Stomach (tissue), 9 donors: ENCODE measurements around the gene ARL15. TPM values are rescaled to one million over a fixed set of nuclear protein-coding genes. Genes with fewer than 3 reads are reported as not detected.

Experiments used
- DNase-seq, 2 donors: peaks; one replicate each; pipeline versions ENCODE4 v3.0.0 to v3.0.0-alpha.2; 2013 to 2019
- H3K27ac ChIP-seq, 5 donors: fragments of 200-600 bp in 4 of 5; sonication (generic) in 4 of 5; one replicate each; pipeline ENCODE4 v1.5.1; 2013 to 2019; ENCODE audit warnings: mild to moderate bottlenecking in 1 of 5, moderate library complexity in 1 of 5
- H3K27me3 ChIP-seq, 3 donors: fragments of 200-600 bp; sonication (generic); one replicate each; pipeline ENCODE4 v1.5.1; 2017 to 2019; ENCODE audit warnings: mixed run types in 1 of 3
- H3K36me3 ChIP-seq, 4 donors: fragments of 200-600 bp; sonication (generic); 1 replicate in 3 of 4; 2 replicates in 1 of 4; pipeline ENCODE4 v1.5.1; 2016 to 2019
- H3K4me1 ChIP-seq, 4 donors: fragments of 200-600 bp; sonication (generic); one replicate each; pipeline ENCODE4 v1.5.1; 2016 to 2019
- H3K4me3 ChIP-seq, 4 donors: fragments of 200-600 bp; sonication (generic) in 3 of 4; one replicate each; pipeline ENCODE4 v1.5.1; 2016 to 2019; ENCODE audit warnings: mild to moderate bottlenecking in 1 of 4
- H3K9me3 ChIP-seq, 4 donors: fragments of 200-600 bp; sonication (generic); one replicate each; pipeline ENCODE4 v1.5.1; 2016 to 2019
- EP300 ChIP-seq: sonication (generic); formaldehyde crosslinking; IDR thresholded peaks from one replicate; pipeline ENCODE4 v1.6.1; 2017; ENCODE audit warnings: antibody characterized with exemption
- POLR2A ChIP-seq, 4 donors: fragments of 450-650 bp; IDR thresholded peaks; one replicate each; pipeline ENCODE4 v1.6.1; 2016; ENCODE audit warnings: antibody characterized with exemption in 4 of 4, control low read depth in 2 of 4, mild to moderate bottlenecking in 1 of 4, moderate library complexity in 1 of 4
- POLR2AphosphoS5 ChIP-seq, 3 donors: sonication (generic); formaldehyde crosslinking; IDR thresholded peaks; one replicate each; pipeline ENCODE4 v1.6.1; 2016; ENCODE audit warnings: antibody characterized with exemption in 3 of 3
- WGBS, 5 donors: extraction: QIAGEN DNeasy Blood & Tissue Kit in 3 of 5; methylation state at CpG; one replicate each; pipeline versions ENCODE4 v1.1.5 to v1.1.7; 2013 to 2018; 5-methylcytosine and 5-hydroxymethylcytosine counted together
- intact Hi-C: fragments of 100-400 bp; cut with DNase I; formaldehyde crosslinking; loops from one replicate; pipeline ENCODE4 v1.15.1; 2023; ENCODE audit warnings: low total_unique reads
- polyA plus RNA-seq, 3 donors: library from polyadenylated mRNA; stranded (reverse); fragments of 200-250 nt; gene quantifications; one replicate each; pipeline ENCODE4 v1.2.3, GENCODE V29; 2013
- total RNA-seq, 5 donors: library from RNA; depleted of rRNA; stranded (reverse); fragments of >200 nt; gene quantifications; one replicate each; pipeline versions ENCODE4 v1.1.0 to v1.2.3, GENCODE V29; 2014 to 2016
- TF ChIP-seq, protein P1 (sequence below), 7 experiments: fragments of 450-650 bp in 4 of 7; fragments of 200-600 bp in 3 of 7; sonication (generic) in 3 of 7; IDR thresholded peaks; one replicate each; pipeline ENCODE4 v1.5.1; 2016 to 2019; ENCODE audit warnings: antibody characterized with exemption in 7 of 7, control low read depth in 2 of 7, mild to moderate bottlenecking in 1 of 7
- donor health status: healthy with polysubstance abuse.
- donor health status: Bipolar disorder and iron deficiency.
- donor health status: healthy.

The ARL15 gene
- total and polyA plus RNA-seq, 8 donors, result 1.7 to 72.7 (median 12.6) TPM

DNA sequence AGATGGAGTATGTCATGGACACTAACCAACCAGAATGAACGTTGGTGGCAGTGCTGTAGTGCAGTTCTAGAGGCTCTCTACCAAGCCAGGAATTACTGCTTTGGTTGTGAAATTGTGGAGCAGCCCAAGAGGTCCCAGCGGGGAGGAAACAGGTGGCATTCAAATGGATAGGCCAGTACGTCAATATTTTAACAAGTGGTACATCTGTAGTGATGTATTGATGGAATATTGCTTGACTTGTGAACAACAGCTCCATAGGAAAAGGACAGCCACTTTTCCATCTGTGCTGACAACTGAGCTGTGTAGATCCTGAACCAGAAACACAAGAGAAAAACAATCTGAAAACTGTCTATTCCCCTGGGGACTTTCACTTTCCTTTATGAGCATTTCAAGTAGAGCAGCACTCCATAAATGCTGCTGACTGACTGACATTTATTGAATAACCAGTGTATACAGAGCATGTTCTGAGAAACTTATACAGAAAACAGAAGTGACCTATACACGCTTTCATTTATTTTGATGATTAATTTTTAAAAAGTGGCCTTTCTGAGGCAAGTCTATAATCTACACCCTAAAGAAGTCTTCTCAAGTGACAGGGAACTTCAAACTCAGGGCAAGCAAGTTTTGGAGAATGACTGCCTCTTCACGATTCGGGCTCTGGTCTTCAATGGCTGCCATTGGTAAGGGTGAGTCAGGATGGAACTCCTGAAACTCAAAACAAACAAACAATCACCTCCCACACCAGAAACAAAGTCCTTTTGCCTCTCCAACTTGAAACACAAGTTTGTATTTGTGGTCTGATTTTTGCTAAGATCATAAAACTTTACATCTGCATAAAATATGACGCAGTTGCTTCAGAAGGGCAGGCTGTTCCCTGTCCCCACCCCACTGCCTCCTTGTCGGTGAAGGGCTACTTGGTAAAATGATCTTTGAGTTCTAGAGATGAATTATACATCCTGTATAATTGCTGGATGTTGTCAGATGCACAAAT lies 387.6 kb downstream of the ARL15 start:
- Histone ChIP-seq H3K36me3 (no peaks in the 10 kb centered on the region), H3K4me3 (no peak overlapping the region), H3K27ac (no peak overlapping the region), H3K27me3 (no peaks in the 10 kb centered on the region), H3K4me1 (peaks cover 0 to 7% (median 0%) of the 10 kb centered on the region in 4 donors), H3K9me3 (no peaks in the 10 kb centered on the region)
- no peak for TF ChIP-seq EP300
- TF ChIP-seq, protein P1, sequence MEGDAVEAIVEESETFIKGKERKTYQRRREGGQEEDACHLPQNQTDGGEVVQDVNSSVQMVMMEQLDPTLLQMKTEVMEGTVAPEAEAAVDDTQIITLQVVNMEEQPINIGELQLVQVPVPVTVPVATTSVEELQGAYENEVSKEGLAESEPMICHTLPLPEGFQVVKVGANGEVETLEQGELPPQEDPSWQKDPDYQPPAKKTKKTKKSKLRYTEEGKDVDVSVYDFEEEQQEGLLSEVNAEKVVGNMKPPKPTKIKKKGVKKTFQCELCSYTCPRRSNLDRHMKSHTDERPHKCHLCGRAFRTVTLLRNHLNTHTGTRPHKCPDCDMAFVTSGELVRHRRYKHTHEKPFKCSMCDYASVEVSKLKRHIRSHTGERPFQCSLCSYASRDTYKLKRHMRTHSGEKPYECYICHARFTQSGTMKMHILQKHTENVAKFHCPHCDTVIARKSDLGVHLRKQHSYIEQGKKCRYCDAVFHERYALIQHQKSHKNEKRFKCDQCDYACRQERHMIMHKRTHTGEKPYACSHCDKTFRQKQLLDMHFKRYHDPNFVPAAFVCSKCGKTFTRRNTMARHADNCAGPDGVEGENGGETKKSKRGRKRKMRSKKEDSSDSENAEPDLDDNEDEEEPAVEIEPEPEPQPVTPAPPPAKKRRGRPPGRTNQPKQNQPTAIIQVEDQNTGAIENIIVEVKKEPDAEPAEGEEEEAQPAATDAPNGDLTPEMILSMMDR (IDR thresholded peaks at IDR 0.05), result no peak
- TF ChIP-seq POLR2A (IDR thresholded peaks at IDR 0.05), result no peak
- DNase-seq, result no peak
- 85 to 89% (median 88%) methylated on average over 8 of the region's 8 CpGs for WGBS, 5 donors
- intact Hi-C loops, result no loop called here

DNA sequence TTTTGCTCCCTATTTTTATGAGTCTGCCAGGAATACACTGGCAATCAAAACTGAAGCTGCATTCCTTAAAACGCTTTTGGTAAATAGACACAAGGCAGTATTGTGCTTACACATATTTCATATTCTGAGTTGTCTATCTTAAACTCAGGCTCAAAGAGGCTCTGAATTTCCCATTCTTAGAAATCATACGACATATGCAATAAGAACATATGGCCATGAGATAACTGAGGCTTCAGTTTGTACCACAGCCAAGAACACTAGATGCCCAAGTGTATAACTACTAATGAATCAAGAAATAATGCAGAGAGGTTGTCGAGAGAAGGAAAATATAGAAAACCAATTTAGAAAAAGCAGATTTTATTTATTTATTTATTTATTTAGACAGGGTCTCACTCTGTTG lies 392.5 kb downstream of the ARL15 start:
- WGBS, 5 donors, result 69 to 80% (median 77%) methylated on average over 3 of the region's 3 CpGs
- no peaks in the 10 kb centered on the region for H3K36me3 ChIP-seq

DNA sequence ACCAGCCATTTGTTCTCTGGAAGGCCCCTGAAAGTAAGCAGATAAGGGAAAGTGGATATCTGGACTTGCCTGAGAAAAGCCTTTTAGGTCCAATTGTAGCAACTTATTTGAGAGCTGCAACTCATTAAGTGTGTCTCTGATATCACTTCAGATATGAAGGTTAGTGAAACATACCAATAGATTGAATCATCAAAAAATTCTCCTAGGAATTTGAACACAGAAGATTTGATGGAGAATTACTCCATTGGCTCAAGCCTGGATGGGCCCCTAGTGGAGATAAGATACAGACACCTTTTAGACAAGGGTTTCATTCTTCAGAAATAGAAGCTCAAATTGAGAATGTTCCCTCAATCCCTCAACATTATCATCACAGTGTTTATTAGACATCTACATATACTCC lies 393.3 kb downstream of the ARL15 start:
- TF ChIP-seq POLR2AphosphoS5 (IDR thresholded peaks at IDR 0.05) (no peak), POLR2A (IDR thresholded peaks at IDR 0.05) (no peak), EP300 (no peak)
- TF ChIP-seq, protein P1 (IDR thresholded peaks at IDR 0.05), result no peak
- Histone ChIP-seq H3K9me3 (no peaks in the 10 kb centered on the region), H3K4me3 (no peak overlapping the region), H3K27me3 (no peaks in the 10 kb centered on the region), H3K36me3 (no peaks in the 10 kb centered on the region), H3K27ac (no peak overlapping the region), H3K4me1 (no peaks in the 10 kb centered on the region)
- DNase-seq, result no peak
- intact Hi-C loops, result no loop called here

More for the DNA sequence above, 392.5 kb downstream of the ARL15 start:
- DNase-seq, result no peak
- no peak overlapping the region for H3K4me3 ChIP-seq
- intact Hi-C loops, result no loop called here
- H3K4me1 ChIP-seq, result no peaks in the 10 kb centered on the region
- no peaks in the 10 kb centered on the region for H3K27me3 ChIP-seq
- TF ChIP-seq, protein P1 (IDR thresholded peaks at IDR 0.05), result no peak
- TF ChIP-seq POLR2AphosphoS5 (IDR thresholded peaks at IDR 0.05) (no peak), EP300 (no peak), POLR2A (IDR thresholded peaks at IDR 0.05) (no peak)
- H3K9me3 ChIP-seq, result no peaks in the 10 kb centered on the region
- no peak overlapping the region for H3K27ac ChIP-seq

DNA sequence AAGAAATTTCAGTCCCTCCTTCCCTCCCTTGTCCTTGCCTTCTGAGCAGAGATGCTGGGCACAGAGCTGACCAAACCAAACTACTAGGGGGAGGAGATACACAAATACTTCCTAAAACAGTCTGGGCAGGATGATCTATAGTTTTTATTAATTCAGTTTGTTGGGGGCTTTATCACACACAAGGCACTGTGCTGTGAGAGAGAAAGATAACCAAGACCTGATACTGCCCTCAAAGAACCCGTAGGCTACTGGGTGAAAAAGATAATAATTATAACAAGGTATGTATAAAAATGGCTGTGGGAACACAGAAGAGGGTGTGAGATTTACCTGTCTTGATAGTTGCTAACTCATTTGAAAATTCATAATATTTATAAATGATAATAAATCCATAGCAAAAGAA lies 395.3 kb downstream of the ARL15 start:
- Histone ChIP-seq H3K9me3 (no peaks in the 10 kb centered on the region), H3K27ac (no peak overlapping the region), H3K4me3 (no peak overlapping the region), H3K27me3 (no peaks in the 10 kb centered on the region), H3K36me3 (no peaks in the 10 kb centered on the region), H3K4me1 (no peaks in the 10 kb centered on the region)
- no peak for DNase-seq
- intact Hi-C loops, result no loop called here
- WGBS, 5 donors, result 58 to 74% (median 67%) methylated on average over 1 of the region's 1 CpG
- TF ChIP-seq EP300 (no peak), POLR2A (IDR thresholded peaks at IDR 0.05) (no peak), POLR2AphosphoS5 (IDR thresholded peaks at IDR 0.05) (no peak)
- TF ChIP-seq, protein P1 (IDR thresholded peaks at IDR 0.05), result no peak
